ENCODE results near the gene TMEM202.

DNA sequence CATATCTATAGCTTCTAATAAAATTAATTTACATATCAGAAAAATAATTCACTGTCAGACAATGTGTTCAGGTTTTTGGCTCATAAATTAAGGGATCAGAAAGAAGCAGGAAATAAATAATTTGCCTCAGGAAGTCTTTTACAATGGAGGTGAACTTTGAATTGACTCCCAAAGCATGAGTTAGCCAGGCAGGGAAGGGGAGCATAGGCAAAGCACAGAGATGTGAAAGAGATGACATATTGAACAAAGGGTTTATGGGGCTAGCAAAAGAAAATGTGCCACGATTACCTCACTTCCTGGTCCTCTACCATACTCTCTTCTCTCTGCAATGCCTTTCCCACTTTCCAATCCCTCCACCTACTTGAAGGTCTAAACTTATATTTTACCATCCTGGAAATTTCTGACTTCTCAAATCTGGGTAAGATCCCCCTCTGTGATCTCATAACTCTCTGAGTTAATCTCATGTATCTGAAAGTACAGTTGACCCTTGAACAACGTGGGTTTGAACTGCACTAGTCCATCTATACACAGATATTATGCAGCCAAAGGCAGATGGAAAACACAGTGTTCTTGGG, 18.2 kb upstream of the TMEM202 start:
- TF ChIP-seq, protein P1, sequence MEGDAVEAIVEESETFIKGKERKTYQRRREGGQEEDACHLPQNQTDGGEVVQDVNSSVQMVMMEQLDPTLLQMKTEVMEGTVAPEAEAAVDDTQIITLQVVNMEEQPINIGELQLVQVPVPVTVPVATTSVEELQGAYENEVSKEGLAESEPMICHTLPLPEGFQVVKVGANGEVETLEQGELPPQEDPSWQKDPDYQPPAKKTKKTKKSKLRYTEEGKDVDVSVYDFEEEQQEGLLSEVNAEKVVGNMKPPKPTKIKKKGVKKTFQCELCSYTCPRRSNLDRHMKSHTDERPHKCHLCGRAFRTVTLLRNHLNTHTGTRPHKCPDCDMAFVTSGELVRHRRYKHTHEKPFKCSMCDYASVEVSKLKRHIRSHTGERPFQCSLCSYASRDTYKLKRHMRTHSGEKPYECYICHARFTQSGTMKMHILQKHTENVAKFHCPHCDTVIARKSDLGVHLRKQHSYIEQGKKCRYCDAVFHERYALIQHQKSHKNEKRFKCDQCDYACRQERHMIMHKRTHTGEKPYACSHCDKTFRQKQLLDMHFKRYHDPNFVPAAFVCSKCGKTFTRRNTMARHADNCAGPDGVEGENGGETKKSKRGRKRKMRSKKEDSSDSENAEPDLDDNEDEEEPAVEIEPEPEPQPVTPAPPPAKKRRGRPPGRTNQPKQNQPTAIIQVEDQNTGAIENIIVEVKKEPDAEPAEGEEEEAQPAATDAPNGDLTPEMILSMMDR (IDR thresholded peaks at IDR 0.05; ENCODE audit: low read length): no peak
- no peak for TF ChIP-seq EZH2 (IDR thresholded peaks at IDR 0.05; ENCODE audit: borderline replicate concordance, low read length)

Data from OCI-LY1 (cell line).